H9 (cell line): ENCODE results near the gene USP37. TPM values are rescaled to one million over a fixed set of nuclear protein-coding genes. Genes with fewer than 3 reads are reported as not detected.

ENCODE experiments used
- DNase-seq: peaks from one replicate; pipeline ENCODE4 v3.0.0-alpha.2; 2017
- H2AFZ ChIP-seq: one replicate; pipeline ENCODE4 v1.6.1; 2013; ENCODE audit warnings: mild to moderate bottlenecking, low read length, control low read depth, moderate library complexity
- H2AK5ac ChIP-seq: 2 replicates; pipeline ENCODE4 v1.6.1; 2013; ENCODE audit warnings: low read length, control low read depth, mixed read lengths; ENCODE audit not compliant: insufficient read length
- H2BK120ac ChIP-seq: one replicate; pipeline ENCODE4 v1.6.1; 2013; ENCODE audit warnings: low read depth, mild to moderate bottlenecking, low read length, control low read depth, inconsistent platforms; ENCODE audit not compliant: poor library complexity, severe bottlenecking
- H2BK12ac ChIP-seq: 2 replicates; pipeline ENCODE4 v1.6.1; 2013; ENCODE audit warnings: low read length, control low read depth, mixed read lengths, low read depth; ENCODE audit not compliant: insufficient read length
- H2BK15ac ChIP-seq: 2 replicates; pipeline ENCODE4 v1.6.1; 2013; ENCODE audit warnings: low read depth, low read length, control low read depth
- H2BK20ac ChIP-seq: one replicate; pipeline ENCODE4 v1.6.1; 2013; ENCODE audit warnings: low read depth, mild to moderate bottlenecking, low read length, control low read depth, inconsistent platforms; ENCODE audit not compliant: poor library complexity, severe bottlenecking
- H2BK5ac ChIP-seq: 2 replicates; pipeline ENCODE4 v1.6.1; 2013; ENCODE audit warnings: low read length, control low read depth, mixed read lengths; ENCODE audit not compliant: insufficient read length
- H3K14ac ChIP-seq: 2 replicates; pipeline ENCODE4 v1.6.1; 2013; ENCODE audit warnings: low read length, control low read depth; ENCODE audit not compliant: insufficient read depth
- H3K18ac ChIP-seq: 2 replicates; pipeline ENCODE4 v1.6.1; 2013; ENCODE audit warnings: low read depth, mild to moderate bottlenecking, mixed read lengths, low read length, control low read depth; ENCODE audit not compliant: insufficient read length
- H3K23ac ChIP-seq: 2 replicates; pipeline ENCODE4 v1.6.1; 2013; ENCODE audit warnings: low read length, control low read depth, mixed read lengths, low read depth; ENCODE audit not compliant: insufficient read length
- H3K23me2 ChIP-seq: 2 replicates; pipeline ENCODE4 v1.6.1; 2013; ENCODE audit warnings: low read depth, mild to moderate bottlenecking, mixed read lengths, low read length, control low read depth; ENCODE audit not compliant: insufficient read length, poor library complexity, severe bottlenecking
- H3K27ac ChIP-seq: 2 replicates; pipeline ENCODE4 v1.5.1; 2013; ENCODE audit warnings: low read length, control low read depth, mixed read lengths, low read depth; ENCODE audit not compliant: insufficient read length
- H3K27me3 ChIP-seq: 2 replicates; pipeline ENCODE4 v1.6.1; 2013; ENCODE audit warnings: low read length, control low read depth, inconsistent platforms; ENCODE audit not compliant: insufficient read depth
- H3K4ac ChIP-seq: 2 replicates; pipeline ENCODE4 v1.6.1; 2013; ENCODE audit warnings: low read depth, mild to moderate bottlenecking, control low read depth, inconsistent platforms, low read length, moderate library complexity
- H3K4me1 ChIP-seq: 2 replicates; pipeline ENCODE4 v1.6.1; 2013; ENCODE audit warnings: low read length, control low read depth, inconsistent platforms; ENCODE audit not compliant: insufficient read depth
- H3K4me2 ChIP-seq: 2 replicates; pipeline ENCODE4 v1.6.1; 2013; ENCODE audit warnings: low read length, control low read depth, mixed read lengths; ENCODE audit not compliant: insufficient read length, insufficient read depth
- H3K56ac ChIP-seq: 2 replicates; pipeline ENCODE4 v1.6.1; 2013; ENCODE audit warnings: low read depth, mild to moderate bottlenecking, mixed read lengths, low read length, control low read depth; ENCODE audit not compliant: insufficient read length
- H3K79me1 ChIP-seq: 2 replicates; pipeline ENCODE4 v1.6.1; 2013; ENCODE audit warnings: low read depth, mild to moderate bottlenecking, moderate library complexity, low read length, control low read depth, inconsistent platforms; ENCODE audit not compliant: insufficient read depth, poor library complexity, severe bottlenecking
- H3K79me2 ChIP-seq: 2 replicates; pipeline ENCODE4 v1.6.1; 2013; ENCODE audit warnings: low read length, control low read depth, inconsistent platforms; ENCODE audit not compliant: insufficient read depth
- H3K9ac ChIP-seq: 2 replicates; pipeline ENCODE4 v1.6.1; 2013; ENCODE audit warnings: low read length, control low read depth, mixed read lengths; ENCODE audit not compliant: insufficient read length; ENCODE audit errors: extremely low read depth
- H3K9me3 ChIP-seq: one replicate; pipeline ENCODE4 v1.6.1; 2013; ENCODE audit warnings: low read depth, low read length, inconsistent platforms; ENCODE audit not compliant: control insufficient read depth
- H3T11ph ChIP-seq: one replicate; pipeline ENCODE4 v1.6.1; 2013; ENCODE audit warnings: mild to moderate bottlenecking, low read length, control low read depth, inconsistent platforms
- H4K20me1 ChIP-seq: one replicate; pipeline ENCODE4 v1.6.1; 2013; ENCODE audit not compliant: control insufficient read depth, insufficient read length, insufficient read depth
- H4K5ac ChIP-seq: 2 replicates; pipeline ENCODE4 v1.6.1; 2013; ENCODE audit warnings: low read depth, mild to moderate bottlenecking, mixed read lengths, low read length, control low read depth; ENCODE audit not compliant: insufficient read length
- H4K8ac ChIP-seq: replicated peaks from 2 replicates; pipeline ENCODE4 v1.6.1; 2013; ENCODE audit warnings: low read length, control low read depth, mixed read lengths, low read depth; ENCODE audit not compliant: insufficient read length
- H4K91ac ChIP-seq: 2 replicates; pipeline ENCODE4 v1.6.1; 2013; ENCODE audit warnings: low read depth, mild to moderate bottlenecking, moderate library complexity, mixed read lengths, low read length, control low read depth; ENCODE audit not compliant: insufficient read length
- H3K27ac Mint-ChIP-seq, 3 experiments: 2 replicates in 2 of 3; 3 replicates in 1 of 3; pipeline ENCODE4 v1.8.0; 2020 to 2021; ENCODE audit warnings: mixed read lengths in 3 of 3, mild to moderate bottlenecking in 1 of 3, moderate library complexity in 1 of 3
- H3K27me3 Mint-ChIP-seq: 2 replicates; pipeline ENCODE4 v1.8.0; 2021; ENCODE audit warnings: low read depth, mild to moderate bottlenecking, moderate library complexity, mixed read lengths
- H3K36me3 Mint-ChIP-seq, 3 experiments: 2 replicates in 2 of 3; 3 replicates in 1 of 3; pipeline ENCODE4 v1.8.0; 2020 to 2021; ENCODE audit warnings: low read depth in 3 of 3, mixed read lengths in 3 of 3; ENCODE audit not compliant: insufficient read depth in 1 of 3
- H3K4me1 Mint-ChIP-seq, 2 experiments: 2 replicates each; pipeline ENCODE4 v1.8.0; 2020; ENCODE audit warnings: mixed read lengths in 2 of 2
- H3K4me3 Mint-ChIP-seq, 2 experiments: 2 replicates in 1 of 2; 3 replicates in 1 of 2; pipeline ENCODE4 v1.8.0; 2020 to 2021; ENCODE audit warnings: mild to moderate bottlenecking in 2 of 2, mixed read lengths in 2 of 2, moderate library complexity in 1 of 2
- H3K9me3 Mint-ChIP-seq, 2 experiments: 2 replicates in 1 of 2; 3 replicates in 1 of 2; pipeline ENCODE4 v1.8.0; 2020; ENCODE audit warnings: mild to moderate bottlenecking in 2 of 2, mixed read lengths in 2 of 2, moderate library complexity in 1 of 2
- WGBS: extraction: QIAGEN DNeasy Blood & Tissue Kit; methylation state at CpG from one replicate; pipeline ENCODE4 v1.1.7; 2013; ENCODE audit warnings: missing lambda C conversion rate, low lambda C conversion rate, mixed read lengths; ENCODE audit not compliant: insufficient read length; ENCODE audit errors: extremely low coverage; 5-methylcytosine and 5-hydroxymethylcytosine counted together
- total RNA-seq: library from RNA; stranded (reverse); gene quantifications from 2 replicates; pipeline ENCODE4 v1.2.1, GENCODE V29; 2021
- TF ChIP-seq, protein P1 (sequence below): fragments of 200-600 bp; sonication (generic); conservative IDR thresholded peaks from 3 replicates; pipeline ENCODE4 v1.8.0; 2021; ENCODE audit warnings: antibody characterized with exemption, mild to moderate bottlenecking

Gene USP37
- total RNA-seq, 1 experiment from 2014 or later: 34.9 TPM

DNA sequence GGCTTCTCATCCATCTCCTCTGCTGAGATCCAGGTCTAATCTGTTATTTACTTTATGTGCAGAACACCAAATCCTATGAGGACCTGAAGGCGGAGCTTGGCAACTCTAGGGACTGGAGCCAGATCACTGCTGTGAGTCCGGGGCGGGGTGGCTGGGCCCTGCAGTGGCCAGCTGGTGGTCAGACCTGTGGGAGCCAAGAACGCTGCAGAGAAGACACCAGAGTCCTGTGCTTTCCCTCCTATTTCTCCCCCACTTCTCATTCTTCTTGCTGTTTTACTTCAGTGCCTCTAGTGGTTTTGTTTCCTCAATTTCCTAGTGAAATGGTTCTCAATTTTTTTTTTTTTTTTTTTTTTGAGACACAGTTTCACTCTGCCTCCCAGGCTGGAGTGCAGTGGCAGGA lies 129.6 kb downstream of the USP37 start:
- no peak overlapping the region for H4K91ac ChIP-seq
- Mint-ChIP-seq H3K4me3 (no peak overlapping the region), H3K4me1 (no peaks in the 10 kb centered on the region), H3K36me3 (0 out of 7 replicates have a peak, but pooled peaks cover 0 to 2% (median 0%) of the 10 kb centered on the region in 3 experiments), H3K9me3 (no peaks in the 10 kb centered on the region), H3K27ac (peak overlapping the region in 1 of 3 experiments; percentile 22; a peak in 1 of 7 replicates), H3K27me3 (no peaks in the 10 kb centered on the region; the same call in none of the 2 replicates)
- H2BK15ac ChIP-seq: no peak overlapping the region
- H2BK5ac ChIP-seq: no peak overlapping the region
- H3K23ac ChIP-seq: no peak overlapping the region
- H4K20me1 ChIP-seq: no peaks in the 10 kb centered on the region
- H2BK120ac ChIP-seq: no peak overlapping the region
- no peak overlapping the region for H3T11ph ChIP-seq
- H3K23me2 ChIP-seq: no peaks in the 10 kb centered on the region
- TF ChIP-seq, protein P1, sequence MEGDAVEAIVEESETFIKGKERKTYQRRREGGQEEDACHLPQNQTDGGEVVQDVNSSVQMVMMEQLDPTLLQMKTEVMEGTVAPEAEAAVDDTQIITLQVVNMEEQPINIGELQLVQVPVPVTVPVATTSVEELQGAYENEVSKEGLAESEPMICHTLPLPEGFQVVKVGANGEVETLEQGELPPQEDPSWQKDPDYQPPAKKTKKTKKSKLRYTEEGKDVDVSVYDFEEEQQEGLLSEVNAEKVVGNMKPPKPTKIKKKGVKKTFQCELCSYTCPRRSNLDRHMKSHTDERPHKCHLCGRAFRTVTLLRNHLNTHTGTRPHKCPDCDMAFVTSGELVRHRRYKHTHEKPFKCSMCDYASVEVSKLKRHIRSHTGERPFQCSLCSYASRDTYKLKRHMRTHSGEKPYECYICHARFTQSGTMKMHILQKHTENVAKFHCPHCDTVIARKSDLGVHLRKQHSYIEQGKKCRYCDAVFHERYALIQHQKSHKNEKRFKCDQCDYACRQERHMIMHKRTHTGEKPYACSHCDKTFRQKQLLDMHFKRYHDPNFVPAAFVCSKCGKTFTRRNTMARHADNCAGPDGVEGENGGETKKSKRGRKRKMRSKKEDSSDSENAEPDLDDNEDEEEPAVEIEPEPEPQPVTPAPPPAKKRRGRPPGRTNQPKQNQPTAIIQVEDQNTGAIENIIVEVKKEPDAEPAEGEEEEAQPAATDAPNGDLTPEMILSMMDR: no peak
- H3K9me3 ChIP-seq: no peaks in the 10 kb centered on the region
- no peak overlapping the region for H2BK12ac ChIP-seq
- H3K4me1 ChIP-seq: no peaks in the 10 kb centered on the region
- H3K4me2 ChIP-seq: no peak overlapping the region
- H4K5ac ChIP-seq: no peak overlapping the region
- H2AK5ac ChIP-seq: no peak overlapping the region
- DNase-seq: no peak
- no peak overlapping the region for H3K9ac ChIP-seq
- no peak overlapping the region for H3K18ac ChIP-seq
- no peak overlapping the region for H3K4ac ChIP-seq
- H3K79me2 ChIP-seq: no peaks in the 10 kb centered on the region
- WGBS: no CpG with 5 or more reads among the region's 4 CpGs
- H3K79me1 ChIP-seq: no peaks in the 10 kb centered on the region
- H3K56ac ChIP-seq: no peak overlapping the region
- H3K14ac ChIP-seq: no peak overlapping the region
- no peak overlapping the region for H2AFZ ChIP-seq
- no peak overlapping the region for H2BK20ac ChIP-seq
- H4K8ac ChIP-seq: no peak overlapping the region
- H3K27ac ChIP-seq: no peak overlapping the region
- no peaks in the 10 kb centered on the region for H3K27me3 ChIP-seq
